GM19395 (cell line): ENCODE results near the gene RPEL1.
"Not testable (repeated sequence)": the region's sequence is repeated elsewhere in the genome, so short reads cannot be mapped to it uniquely, and the experiment has no call there.

ENCODE experiments used
- ATAC-seq: cut with Tn5 transposase; IDR thresholded peaks from one replicate; pipeline ENCODE4 v1.9.1; 2021; ENCODE audit warnings: mild to moderate bottlenecking, moderate library complexity; ENCODE audit not compliant: unreplicated experiment

RPEL1 gene

DNA sequence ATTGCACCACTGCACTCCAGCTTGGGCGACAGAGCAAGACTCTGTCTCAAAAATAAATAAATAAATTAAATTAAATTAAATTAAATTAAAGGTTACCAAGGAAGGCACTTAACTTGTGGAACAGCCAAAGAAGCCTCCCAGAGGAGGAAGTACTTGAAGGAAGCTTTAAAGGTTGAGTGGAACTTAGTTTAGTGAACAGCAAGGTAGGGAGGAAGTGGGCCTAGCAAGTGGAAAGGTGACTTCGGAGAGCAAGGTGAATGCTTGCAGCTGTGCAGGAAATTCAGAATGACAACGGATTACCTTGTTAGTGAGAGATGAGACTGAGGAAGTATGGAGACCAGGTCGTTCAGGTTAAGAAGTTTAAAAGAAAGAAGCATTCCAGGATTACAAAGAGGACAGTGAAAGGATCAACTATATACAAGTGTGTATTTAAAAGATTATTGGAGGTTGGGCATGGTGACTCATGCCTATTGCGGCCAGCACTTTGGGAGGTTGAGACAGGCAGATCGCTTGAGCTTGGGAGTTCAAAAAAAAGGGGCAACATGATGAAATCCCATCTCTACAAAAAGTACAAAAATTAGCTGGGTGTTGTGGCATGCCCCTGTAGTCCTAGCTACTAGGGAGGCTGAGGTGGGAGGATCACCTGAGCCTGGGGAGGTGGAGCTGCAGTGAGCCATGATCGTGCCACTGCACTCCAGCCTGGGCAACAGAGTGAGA lies 12.8 kb upstream of the RPEL1 start:
- no peak for ATAC-seq

DNA sequence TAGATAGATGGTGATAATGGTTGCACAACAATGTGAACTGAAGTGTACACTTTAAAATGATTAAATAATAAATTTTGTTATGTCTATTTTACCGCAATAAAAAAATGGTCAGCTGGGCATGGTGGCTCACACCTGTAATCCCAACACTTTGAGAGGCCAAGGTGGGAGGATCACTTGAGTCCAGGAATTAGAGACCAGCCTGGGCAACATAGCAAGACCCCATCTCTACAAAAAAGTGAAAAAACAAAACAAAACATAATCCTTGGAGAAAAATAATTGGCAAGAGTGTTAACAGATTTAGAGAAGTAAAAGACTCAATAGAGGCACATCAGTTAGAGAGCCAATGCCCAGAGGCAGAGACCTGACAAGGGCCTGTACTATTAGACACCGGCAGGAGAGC lies 9.9 kb upstream of the RPEL1 start:
- ATAC-seq, result no peak

DNA sequence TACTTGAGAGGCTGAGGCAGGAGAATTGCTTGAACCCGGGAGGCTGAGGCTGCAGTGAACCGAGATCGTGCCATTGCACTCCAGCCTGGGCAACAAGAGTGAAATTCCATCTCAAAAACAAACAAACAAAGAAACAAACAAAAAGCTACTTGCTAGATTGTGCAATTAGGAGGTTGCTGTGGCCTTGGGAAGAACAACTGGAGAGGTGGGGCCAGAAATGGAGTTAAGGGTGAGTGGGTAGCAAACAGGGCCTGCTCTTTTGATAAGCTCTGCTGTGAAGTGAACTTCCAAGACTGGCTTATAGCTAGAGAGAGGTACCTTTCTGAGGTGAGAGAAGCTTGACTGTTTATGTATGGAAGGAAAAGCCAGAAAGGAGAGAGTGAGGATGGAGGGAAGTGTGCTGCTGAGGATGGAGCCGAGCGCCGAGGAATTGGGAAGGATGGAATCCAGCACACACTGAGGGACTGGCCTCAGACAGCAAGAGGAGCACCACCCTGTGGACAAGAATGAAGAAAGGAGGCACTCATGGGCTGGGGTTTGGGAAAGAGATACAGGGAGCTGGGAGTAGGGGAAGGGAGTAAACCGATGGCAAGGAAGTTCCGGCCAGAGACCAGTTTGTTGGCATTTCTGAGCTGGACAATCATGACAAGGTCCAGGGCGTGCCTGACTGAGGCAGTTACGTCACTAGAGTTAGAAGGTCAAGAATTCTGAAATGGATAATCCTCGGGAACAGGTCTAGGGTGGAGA lies 7.0 kb upstream of the RPEL1 start:
- ATAC-seq, result no peak

DNA sequence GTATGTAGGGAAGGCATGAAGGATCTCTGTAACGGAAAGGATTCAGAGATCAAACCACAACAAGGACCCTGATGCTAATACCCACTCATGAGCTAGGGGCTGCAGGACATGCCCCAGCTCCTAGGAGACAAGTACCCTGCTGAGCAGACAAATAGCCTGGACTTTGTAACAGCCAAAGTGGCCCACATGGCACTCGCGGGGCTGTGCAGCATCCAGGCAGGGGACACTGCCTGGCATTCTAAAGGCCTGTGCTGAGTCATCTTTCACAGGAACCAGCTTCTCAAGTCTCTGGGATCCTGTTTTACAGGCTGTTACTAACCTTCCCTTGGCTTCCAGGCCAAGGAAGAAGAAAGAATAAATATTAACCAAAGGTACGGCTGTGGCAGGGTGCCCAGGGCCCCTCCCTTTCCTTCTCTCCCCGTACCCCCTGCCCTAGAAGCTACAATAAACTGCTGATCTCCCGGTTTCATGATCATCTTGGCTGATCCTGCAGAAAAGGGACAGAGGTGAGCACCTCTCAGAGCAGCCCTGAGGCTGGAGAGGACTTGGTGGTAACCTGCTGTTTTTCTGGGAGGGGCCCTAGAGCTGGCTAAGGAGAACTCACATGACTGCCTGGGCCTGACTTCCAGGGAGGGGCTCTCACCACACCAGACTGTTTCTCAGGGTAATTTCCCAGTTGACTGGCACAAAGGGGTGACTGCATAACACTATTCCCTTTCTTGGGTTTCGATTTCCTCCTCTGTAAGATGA lies 4.2 kb upstream of the RPEL1 start:
- ATAC-seq, result no peak

DNA sequence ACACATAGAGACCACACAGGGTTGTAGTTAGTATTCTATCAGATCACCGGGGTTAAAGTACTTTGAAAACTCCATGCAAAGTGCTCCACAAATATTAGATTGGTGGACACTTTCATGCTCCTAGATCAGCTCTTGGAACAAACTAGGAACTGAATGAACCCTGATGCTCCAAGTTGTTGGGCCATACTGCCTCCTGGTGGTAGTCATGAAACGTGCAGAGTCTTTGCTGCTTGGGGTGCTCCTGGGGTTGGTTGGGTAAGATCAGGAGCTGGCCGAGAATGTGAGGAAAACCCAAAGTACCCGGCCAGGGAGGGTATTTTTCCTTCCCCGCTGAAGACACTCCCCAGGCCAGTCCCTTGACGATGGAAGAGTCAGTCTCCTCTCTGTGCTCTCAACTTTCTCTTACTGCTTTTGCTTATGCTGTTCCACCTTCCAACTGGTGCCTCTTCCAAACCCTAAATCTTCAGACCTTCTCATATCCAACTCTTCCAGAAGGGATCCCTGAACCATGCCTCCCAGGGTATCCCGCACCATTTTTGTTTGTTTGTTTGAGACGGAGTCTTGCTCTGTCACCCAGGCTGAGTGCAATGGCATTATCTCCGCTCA lies 918 bp upstream of the RPEL1 start:
- no peak for ATAC-seq

DNA sequence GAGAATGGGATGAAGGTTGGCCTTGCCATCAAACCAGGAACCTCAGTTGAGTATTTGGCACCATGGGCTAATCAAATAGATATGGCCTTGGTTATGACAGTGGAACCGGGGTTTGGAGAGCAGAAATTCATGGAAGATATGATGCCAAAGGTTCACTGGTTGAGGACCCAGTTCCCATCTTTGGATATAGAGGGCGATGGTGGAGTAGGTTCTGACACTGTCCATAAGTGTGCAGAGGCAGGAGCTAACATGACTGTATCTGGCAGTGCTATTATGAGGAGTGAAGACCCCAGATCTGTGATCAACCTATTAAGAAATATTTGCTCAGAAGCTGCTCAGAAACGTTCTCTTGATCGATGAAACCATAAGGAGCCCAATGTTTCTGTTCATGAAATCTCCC lies 637 bp downstream of the RPEL1 start:
- no peak for ATAC-seq

DNA sequence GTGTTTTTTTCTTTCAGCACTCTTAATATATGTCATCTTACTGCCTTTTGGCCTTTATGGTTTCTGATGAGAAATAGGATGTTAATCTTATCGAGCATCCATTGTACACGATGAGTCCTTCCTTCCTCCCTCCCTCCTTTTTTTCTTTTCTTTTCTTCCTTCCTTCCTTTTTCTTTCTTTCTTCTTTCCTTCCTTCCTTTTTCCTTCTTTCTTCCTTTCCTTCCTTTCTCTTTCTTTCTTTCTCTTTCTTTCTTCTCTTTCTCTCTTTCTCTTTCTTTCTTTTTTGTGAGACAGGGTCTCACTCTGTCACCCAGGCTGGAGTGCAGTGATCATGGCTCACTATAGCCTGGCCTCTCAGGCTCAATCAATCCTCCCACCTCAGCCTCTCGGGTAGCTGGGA lies 8.4 kb downstream of the RPEL1 start:
- ATAC-seq, result no peak

DNA sequence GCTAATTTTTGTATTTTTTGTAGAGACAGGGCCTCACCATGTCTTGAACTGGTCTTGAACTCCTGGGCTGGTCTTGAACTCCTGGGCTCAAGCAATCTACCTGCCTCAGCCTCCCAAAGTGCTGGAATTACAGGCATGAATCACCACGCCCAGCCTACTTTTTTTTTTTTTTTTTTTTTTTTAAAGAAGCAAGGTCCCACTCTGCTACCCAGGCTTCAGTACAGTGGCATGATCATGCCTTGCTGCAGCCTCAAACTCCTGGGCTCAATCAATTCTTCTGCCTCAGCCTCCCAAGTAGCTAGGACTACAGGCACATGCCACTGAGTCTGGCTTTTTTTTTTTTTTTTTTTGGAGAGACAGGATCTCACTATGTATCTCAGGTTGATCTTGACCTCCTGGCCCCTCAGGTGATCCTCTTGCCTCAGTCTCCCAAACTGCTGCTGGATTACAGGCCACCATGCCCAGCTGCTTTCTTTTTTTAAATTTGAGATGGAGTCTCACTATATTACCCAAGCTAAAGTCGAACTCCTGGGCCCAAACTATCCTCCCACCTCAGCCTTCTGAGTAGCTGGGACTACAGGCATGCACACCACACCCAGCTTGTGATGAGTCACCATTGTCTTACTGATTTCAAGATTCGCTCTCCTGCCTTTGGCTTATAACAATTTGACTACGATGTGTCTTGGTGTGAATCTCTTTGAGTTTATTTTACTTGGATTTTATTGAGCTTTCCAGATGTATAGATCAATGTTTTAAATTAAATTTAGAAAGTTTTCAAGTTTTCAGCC lies 9.0 kb downstream of the RPEL1 start:
- no peak for ATAC-seq

DNA sequence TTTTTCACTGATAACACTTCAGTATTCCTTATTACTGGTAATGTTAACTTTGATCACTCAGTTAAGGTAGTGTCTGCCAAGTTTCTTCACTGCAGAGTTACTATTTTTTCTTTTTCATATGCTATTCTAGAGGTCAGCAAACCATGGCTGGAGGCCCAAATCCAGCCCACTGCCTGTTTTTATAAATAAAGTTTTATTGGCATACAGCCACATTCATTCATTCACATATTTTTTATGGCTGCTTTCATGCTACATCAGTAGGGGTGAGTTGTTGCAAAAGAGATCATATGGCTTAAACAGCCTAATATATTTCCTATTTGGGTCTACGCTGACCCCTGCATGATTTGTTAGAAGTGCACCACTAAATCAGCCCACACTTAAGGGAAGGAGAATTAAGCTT lies 10.9 kb downstream of the RPEL1 start:
- ATAC-seq, result no peak

DNA sequence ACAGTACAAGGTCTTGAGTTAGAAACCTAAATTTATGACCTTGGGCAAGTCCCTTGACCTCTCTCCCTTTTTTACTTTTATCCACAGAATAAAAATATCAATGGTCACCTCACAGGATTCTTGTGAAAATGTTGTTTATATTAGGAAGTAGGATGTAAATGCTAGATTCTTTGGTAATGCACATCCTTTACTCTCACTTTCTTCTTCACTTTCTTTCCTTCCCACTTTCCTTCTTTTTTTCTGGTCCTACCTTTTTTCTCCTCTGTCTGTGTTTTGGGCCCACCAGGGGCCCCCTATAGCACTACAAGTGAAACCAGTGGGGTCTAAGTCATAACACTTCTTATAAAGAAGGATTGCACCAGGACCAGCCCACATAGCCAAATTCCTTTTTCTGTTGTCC lies 12.1 kb downstream of the RPEL1 start:
- no peak for ATAC-seq

DNA sequence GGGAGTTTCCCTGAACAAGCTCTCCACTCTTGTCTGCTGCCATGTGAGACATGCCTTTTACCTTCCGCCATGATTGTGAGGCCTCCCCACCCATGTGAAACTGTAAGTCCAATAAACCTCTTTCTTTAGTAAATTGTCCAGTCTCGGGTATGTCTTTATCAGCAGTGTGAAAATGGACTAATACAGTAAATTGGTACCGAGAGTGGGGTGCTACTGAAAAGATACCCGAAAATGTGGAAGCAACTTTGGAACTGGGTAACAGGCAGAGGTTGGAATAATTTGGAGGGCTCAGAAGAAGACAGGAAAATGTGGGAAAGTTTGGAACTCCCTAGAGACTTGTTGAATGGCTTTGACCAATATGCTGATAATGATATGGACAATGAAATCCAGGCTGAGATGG lies 13.2 kb downstream of the RPEL1 start:
- ATAC-seq, result not testable (repeated sequence)

DNA sequence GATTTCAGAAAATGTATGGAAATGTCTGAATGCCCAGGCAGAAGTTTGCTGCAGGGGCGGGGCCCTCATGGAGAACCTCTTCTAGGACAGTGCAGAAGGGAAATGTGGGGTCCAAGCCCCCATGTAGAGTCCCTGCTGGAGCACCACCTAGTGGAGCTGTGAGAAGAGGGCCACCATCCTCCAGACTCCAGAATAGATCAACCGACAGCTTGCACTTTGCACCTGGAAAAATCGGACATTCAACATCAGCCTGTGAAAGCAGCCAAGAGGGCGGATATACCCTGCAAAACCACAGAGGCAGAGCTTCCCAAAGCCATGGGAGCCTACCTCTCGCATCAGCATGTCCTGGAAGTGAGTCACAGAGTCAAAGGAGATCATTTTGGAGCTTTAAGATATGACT lies 14.3 kb downstream of the RPEL1 start:
- ATAC-seq, result no peak

DNA sequence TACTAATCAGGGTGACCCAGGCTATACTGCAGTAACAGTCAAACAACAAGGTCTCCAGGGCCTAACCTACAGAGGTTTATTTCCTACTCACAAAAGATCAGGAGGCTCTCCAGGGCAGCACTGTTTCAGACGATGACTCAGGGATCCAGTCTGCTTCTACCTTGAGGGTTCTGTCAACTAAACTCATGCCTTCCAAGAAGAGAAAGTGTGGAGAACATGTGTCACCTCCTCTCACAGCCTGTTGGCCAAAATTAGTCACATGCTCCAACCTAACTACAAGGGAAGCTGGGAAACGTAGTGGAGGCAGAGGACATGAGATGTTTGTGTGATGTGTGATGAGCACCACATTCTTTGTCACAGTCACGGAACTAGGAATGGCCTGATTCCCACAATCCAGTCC lies 16.5 kb downstream of the RPEL1 start:
- no peak for ATAC-seq

DNA sequence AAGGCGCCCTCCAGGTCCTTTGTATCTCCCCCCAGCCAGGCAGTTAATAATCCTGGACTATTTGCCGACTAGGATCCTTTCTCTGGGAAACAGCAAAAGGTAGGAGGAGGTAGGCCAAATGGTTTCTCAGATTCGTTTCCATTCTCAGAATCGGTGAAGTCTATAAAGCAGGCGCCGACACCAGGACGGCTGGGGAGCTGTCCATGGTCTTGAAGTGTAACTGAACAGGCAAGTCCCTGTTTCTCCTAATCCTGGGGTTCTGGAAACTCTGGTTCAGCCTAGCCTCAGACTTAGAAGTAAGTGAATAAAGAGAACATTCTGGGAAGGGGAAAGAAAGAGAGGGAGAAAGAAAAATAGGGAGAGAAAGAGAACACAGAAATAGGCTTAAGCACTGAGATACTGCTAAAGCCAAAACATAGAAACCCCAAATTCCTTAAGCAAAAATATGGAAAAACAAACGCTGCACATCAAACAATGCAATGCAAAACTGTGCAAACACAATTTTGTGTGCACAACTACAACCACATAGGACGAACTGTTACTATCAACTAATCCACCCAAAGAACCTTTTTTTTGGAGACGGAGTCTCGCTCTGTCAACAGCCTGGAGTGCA lies 20.1 kb downstream of the RPEL1 start:
- ATAC-seq, result no peak

DNA sequence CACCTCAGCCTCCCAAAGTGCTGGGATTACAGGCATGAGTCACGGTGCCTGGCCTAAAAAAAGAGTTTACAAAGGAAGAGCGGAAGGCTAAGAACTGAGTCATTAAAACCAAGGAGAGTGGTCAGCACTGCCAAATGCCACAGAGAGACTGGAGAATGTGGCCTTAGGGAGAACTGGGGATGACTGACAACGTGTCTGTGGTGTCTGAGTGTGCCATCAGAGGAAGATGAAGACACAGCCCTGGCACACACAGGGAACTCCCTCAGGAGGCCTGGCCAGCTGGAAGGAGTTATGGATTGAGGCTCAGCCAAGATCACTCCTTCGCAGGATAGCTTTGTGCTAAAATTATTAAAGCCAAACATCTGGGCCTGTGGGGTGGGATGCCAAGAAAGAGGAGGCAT lies 27.4 kb downstream of the RPEL1 start:
- no peak for ATAC-seq

DNA sequence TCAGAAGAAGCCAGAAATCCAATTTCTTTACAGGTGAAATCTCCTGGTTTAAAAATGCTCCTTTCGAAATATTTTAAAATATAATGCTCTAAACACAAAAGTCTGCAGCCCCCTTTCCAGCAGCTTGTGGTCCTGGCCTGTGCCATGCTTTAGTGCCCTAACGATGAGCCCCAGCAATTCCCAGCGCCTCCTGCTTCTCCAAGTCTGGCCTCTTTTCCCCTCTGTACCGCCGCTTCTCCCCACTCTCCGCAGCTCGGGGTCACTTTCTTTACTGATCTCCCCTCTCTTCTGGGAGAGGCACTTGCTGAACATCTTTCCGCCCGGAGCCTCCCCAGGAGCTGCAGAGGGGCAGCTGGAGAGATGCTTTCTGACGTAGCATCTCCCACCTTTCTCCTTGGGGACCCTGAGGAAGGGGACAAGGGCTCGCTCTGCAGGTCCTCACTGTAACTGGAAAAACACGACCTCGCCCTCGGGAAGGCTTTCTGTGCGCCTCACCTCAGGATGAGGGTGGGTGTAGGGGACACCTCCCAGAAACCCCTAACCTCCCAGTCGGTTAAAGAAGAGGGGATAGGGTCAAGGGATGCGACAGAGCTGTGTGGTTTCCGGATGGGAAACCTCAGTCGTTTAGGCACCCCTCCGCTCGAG lies 30.7 kb downstream of the RPEL1 start:
- ATAC-seq, result no peak

DNA sequence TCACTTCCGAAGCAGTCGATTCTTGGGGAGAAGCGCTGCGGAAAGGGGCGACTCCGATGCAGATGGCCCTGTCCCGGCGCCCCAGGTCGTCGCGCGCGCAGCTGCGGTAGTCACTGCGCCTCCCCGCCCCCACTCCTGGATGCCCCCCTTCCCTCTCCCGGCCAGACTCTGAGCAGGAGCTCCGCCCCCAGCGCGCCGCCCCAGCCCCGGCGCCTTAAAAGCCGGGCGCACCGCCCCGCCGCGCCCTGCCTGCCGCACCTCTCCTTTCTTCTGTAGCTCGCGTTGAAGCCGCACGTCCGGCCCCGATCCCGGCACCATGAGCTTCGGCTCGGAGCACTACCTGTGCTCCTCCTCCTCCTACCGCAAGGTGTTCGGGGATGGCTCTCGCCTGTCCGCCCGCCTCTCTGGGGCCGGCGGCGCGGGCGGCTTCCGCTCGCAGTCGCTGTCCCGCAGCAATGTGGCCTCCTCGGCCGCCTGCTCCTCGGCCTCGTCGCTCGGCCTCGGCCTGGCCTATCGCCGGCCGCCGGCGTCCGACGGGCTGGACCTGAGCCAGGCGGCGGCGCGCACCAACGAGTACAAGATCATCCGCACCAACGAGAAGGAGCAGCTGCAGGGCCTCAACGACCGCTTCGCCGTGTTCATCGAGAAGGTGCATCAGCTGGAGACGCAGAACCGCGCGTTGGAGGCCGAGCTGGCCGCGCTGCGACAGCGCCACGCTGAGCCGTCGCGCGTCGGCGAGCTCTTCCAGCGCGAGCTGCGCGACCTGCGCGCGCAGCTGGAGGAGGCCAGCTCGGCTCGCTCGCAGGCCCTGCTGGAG lies 31.4 kb downstream of the RPEL1 start, which contains the start of gene INA:
TSS of gene INA (plus strand) at position 243 of the 817 bp plus-strand sequence. CDS start at position 317, 74 bp downstream.
- no peak for ATAC-seq

DNA sequence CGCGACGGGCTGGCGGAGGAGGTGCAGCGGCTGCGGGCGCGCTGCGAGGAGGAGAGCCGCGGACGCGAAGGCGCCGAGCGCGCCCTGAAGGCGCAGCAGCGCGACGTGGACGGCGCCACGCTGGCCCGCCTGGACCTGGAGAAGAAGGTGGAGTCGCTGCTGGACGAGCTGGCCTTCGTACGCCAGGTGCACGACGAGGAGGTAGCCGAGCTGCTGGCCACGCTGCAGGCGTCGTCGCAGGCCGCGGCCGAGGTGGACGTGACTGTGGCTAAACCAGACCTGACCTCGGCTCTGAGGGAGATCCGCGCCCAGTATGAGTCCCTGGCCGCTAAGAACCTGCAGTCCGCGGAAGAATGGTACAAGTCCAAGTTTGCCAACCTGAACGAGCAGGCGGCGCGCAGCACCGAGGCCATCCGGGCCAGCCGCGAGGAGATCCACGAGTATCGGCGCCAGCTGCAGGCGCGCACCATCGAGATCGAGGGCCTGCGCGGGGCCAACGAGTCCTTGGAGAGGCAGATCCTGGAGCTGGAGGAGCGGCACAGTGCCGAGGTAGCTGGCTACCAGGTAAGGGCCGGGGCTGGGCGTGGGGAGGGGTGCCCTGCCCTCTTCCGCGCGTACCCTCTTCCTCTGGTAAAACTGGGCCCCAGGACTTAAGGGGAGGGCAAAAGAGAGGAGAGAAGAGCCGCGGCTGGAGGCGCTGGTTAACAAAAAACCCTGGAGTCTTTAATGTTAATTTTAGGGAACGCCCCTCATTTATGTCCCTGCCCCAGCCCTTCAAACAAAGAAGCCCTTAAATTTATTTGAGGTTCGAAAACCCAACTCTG lies 32.2 kb downstream of the RPEL1 start:
- no peak for ATAC-seq
